Stimulated activated naive CD8-positive, alpha-beta T cell treated with anti-CD3 and anti-CD28 coated beads, Interleukin-15, amount 100 ng/mL, for 72 hours (primary cell): ENCODE results near the gene CDKAL1.
"Not testable (repeated sequence)": the region's sequence is repeated elsewhere in the genome, so short reads cannot be mapped to it uniquely, and the experiment has no call there.

Experiments used
- ATAC-seq: fragments of 150-1000 bp; cut with Tn5 transposase; 2 replicates; pipeline ENCODE4 v1.10.0; 2021; ENCODE audit warnings: mild to moderate bottlenecking, moderate library complexity
- DNase-seq, 2 donors: peaks; one replicate each; pipeline ENCODE4 v3.0.0; 2021 to 2022
- H3K27ac Mint-ChIP-seq, 2 donors: one replicate each; pipeline ENCODE4 v1.8.0; 2022; ENCODE audit warnings: mild to moderate bottlenecking in 2 of 2, mixed read lengths in 2 of 2, moderate library complexity in 2 of 2
- H3K27me3 Mint-ChIP-seq: one replicate; pipeline ENCODE4 v1.8.0; 2022; ENCODE audit warnings: mixed read lengths
- H3K4me1 Mint-ChIP-seq: one replicate; pipeline ENCODE4 v1.8.0; 2022; ENCODE audit warnings: mild to moderate bottlenecking, mixed read lengths
- H3K4me3 Mint-ChIP-seq, 2 donors: one replicate each; pipeline ENCODE4 v1.8.0; 2022; ENCODE audit warnings: mild to moderate bottlenecking in 2 of 2, mixed read lengths in 2 of 2, moderate library complexity in 1 of 2
- H3K9me3 Mint-ChIP-seq, 2 donors: one replicate each; pipeline ENCODE4 v1.8.0; 2022; ENCODE audit warnings: mixed read lengths in 2 of 2

CDKAL1 gene

GRCh38 chr6:20805021-20805420 is 270.8 kb downstream of the CDKAL1 start:
- no peak for ATAC-seq
- H3K27ac Mint-ChIP-seq: no peak overlapping the region
- DNase-seq: no peak
- H3K4me1 Mint-ChIP-seq: no peaks in the 10 kb centered on the region
- H3K4me3 Mint-ChIP-seq: no peak overlapping the region
- H3K27me3 Mint-ChIP-seq: no peaks in the 10 kb centered on the region
- H3K9me3 Mint-ChIP-seq: peaks cover 13 to 16% of the 10 kb centered on the region in 2 donors

DNA sequence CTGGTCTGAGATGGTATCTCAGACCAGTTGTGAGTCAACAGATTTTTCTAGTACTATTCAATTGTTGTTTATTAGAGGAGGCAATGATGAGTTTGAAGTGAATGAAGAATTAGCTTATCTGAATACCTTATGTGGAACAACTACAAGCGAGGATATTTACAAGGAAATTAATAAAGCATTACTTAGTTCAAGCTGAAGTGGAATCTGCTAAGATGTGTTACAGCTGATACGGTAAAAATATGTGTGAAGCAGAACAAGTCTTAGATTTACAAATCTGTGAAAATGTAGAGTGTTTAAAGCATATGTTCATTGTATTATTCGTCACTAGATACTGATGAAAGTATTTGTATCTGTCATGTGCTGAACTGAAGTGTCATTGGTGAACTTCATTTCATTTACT is 272.4 kb downstream of the CDKAL1 start:
- DNase-seq: no peak
- no peaks in the 10 kb centered on the region for H3K27me3 Mint-ChIP-seq
- peaks cover 5% of the 10 kb centered on the region for H3K4me1 Mint-ChIP-seq
- no peak overlapping the region for H3K27ac Mint-ChIP-seq
- no peak overlapping the region for H3K4me3 Mint-ChIP-seq
- H3K9me3 Mint-ChIP-seq: peaks cover 13 to 16% of the 10 kb centered on the region in 2 donors
- no peak for ATAC-seq

GRCh38 chr6:20808439-20808838 is 274.2 kb downstream of the CDKAL1 start:
- H3K4me3 Mint-ChIP-seq: no peak overlapping the region
- no peaks in the 10 kb centered on the region for H3K27me3 Mint-ChIP-seq
- H3K27ac Mint-ChIP-seq: no peak overlapping the region
- DNase-seq (no peak), ATAC-seq (no peak)
- peaks cover 5% of the 10 kb centered on the region for H3K4me1 Mint-ChIP-seq
- peaks cover 15 to 21% of the 10 kb centered on the region in 2 donors for H3K9me3 Mint-ChIP-seq

DNA sequence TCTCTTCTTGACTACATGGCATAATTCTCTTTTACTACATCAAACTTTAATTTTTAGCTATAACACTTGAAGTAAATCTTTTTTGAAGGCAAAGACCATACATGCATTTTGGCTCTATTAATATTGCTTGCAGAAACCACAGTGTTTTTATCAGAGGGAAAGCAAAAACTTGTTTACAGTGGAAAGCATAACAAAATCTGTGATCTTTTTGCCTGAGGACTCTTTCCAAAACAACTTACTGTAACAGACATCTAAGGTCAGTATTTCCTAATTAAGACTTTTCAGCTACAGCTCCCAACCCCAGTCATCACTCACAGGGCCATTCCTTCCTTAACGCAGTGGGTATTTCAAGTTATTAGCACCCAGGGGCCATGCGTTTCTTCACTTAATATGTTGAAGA is 274.7 kb downstream of the CDKAL1 start:
- no peak overlapping the region for H3K27ac Mint-ChIP-seq
- H3K4me1 Mint-ChIP-seq: peaks cover 5% of the 10 kb centered on the region
- H3K9me3 Mint-ChIP-seq: peaks cover 18 to 24% of the 10 kb centered on the region in 2 donors
- DNase-seq (no peak), ATAC-seq (no peak)
- no peak overlapping the region for H3K4me3 Mint-ChIP-seq
- H3K27me3 Mint-ChIP-seq: no peaks in the 10 kb centered on the region

GRCh38 chr6:20810727-20811108 is 276.5 kb downstream of the CDKAL1 start:
- H3K4me1 Mint-ChIP-seq: peaks cover 5% of the 10 kb centered on the region
- peak overlapping the region; percentile 3 to 35 for H3K27ac Mint-ChIP-seq
- H3K9me3 Mint-ChIP-seq: peaks cover 15 to 20% of the 10 kb centered on the region in 2 donors
- no peak overlapping the region for H3K4me3 Mint-ChIP-seq
- DNase-seq (no peak), ATAC-seq (no peak)
- H3K27me3 Mint-ChIP-seq: no peaks in the 10 kb centered on the region

DNA sequence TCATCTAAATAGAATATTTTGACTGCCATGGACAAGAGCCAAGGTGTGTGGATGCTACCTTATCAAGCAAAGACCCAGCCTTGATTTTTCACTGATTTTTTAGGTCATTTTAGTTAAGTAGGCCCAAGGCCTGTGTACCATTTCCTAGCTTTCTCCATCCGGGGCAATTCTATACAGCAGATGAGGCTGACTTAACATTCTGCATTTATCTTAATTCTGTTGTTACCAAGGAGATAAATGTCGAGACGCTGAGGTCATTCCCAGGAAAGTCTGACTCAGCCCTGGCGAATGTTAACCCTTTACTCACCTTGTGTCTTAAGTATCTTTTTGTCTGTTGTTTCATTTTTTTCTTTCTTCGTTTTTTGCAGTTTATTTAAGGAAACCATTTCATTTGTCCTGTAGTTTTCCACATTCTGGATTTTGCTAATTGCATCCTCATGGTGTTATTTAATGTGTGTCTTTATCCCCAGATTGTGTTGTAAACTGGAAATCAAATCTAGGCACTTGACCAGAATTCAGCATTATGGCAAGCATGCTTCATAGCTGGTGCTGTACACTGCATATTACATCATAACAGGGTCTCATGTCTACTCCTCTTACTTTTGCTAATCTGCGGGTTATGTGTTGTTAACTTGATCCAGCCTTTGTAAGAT is 277.0 kb downstream of the CDKAL1 start:
- no peaks in the 10 kb centered on the region for H3K27me3 Mint-ChIP-seq
- peaks cover 5% of the 10 kb centered on the region for H3K4me1 Mint-ChIP-seq
- no peak overlapping the region for H3K4me3 Mint-ChIP-seq
- H3K27ac Mint-ChIP-seq: peak overlapping the region in 1 of 2 donors; percentile 3
- ATAC-seq (no peak), DNase-seq (no peak)
- H3K9me3 Mint-ChIP-seq: peaks cover 10 to 15% of the 10 kb centered on the region in 2 donors

DNA sequence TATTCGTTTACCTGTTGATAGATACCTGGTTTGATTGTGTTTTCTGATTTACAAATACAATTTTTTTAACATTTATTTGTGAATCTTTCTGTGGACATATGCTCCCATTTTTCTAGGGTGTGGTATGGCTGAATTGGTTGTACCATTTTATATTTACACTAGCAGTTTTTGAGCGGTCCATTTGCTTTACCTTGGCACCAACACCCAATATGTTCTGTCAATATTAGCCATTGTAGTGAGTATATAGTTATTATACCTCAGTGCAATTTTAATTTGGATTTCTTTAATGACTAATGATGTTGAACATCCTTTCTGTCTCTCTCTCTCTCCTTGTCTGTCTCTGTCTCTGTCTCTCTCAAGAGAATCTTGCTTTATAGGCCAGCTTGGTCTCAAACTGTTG is 278.5 kb downstream of the CDKAL1 start:
- H3K4me3 Mint-ChIP-seq: no peak overlapping the region

DNA sequence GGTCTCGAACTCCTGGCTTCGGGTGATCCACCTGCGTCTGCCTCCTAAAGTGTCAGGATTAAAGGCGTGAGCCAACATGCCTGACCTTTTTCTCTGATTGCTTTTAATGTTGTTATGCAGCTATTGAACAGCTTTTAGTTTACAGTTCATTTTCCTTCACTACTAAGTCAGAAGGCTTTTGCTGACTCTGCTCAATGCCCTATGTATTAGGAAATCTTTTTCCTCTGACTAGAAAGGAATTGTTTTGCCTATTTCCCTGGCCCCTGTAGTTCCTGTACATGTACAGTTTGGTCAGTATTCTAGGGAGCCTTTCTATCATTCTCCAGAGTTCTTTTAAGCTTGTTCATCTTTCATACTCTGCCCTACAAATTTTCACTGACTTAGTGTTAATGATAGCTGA is 280.2 kb downstream of the CDKAL1 start:
- DNase-seq (no peak), ATAC-seq (no peak)
- Mint-ChIP-seq H3K9me3 (peaks cover 7 to 11% of the 10 kb centered on the region in 2 donors), H3K27ac (no peak overlapping the region), H3K4me1 (peaks cover 5% of the 10 kb centered on the region), H3K27me3 (no peaks in the 10 kb centered on the region), H3K4me3 (no peak overlapping the region)

More for the DNA sequence above, 278.5 kb downstream of the CDKAL1 start:
- DNase-seq (no peak), ATAC-seq (no peak)
- Mint-ChIP-seq H3K27me3 (no peaks in the 10 kb centered on the region), H3K4me1 (peaks cover 5% of the 10 kb centered on the region), H3K27ac (no peak overlapping the region), H3K9me3 (peaks cover 7 to 11% of the 10 kb centered on the region in 2 donors)

GRCh38 chr6:20816126-20816525 is 281.9 kb downstream of the CDKAL1 start:
- ATAC-seq: no peak
- no peaks in the 10 kb centered on the region for H3K4me1 Mint-ChIP-seq
- no peak overlapping the region for H3K4me3 Mint-ChIP-seq
- DNase-seq: no peak
- peaks cover 11 to 13% of the 10 kb centered on the region in 2 donors for H3K9me3 Mint-ChIP-seq
- H3K27me3 Mint-ChIP-seq: no peaks in the 10 kb centered on the region
- no peak overlapping the region for H3K27ac Mint-ChIP-seq

GRCh38 chr6:20817806-20818320 is 283.6 kb downstream of the CDKAL1 start:
- Mint-ChIP-seq H3K4me3 (no peak overlapping the region), H3K27ac (no peak overlapping the region), H3K27me3 (no peaks in the 10 kb centered on the region), H3K9me3 (peaks cover 9 to 13% of the 10 kb centered on the region in 2 donors), H3K4me1 (no peaks in the 10 kb centered on the region)
- DNase-seq (no peak), ATAC-seq (no peak)

- peaks cover 0 to 7% of the 10 kb centered on the region in 2 donors for H3K9me3 Mint-ChIP-seq
- H3K4me3 Mint-ChIP-seq: no peak overlapping the region
- DNase-seq (no peak), ATAC-seq (no peak)
- no peak overlapping the region for H3K27ac Mint-ChIP-seq
- no peaks in the 10 kb centered on the region for H3K4me1 Mint-ChIP-seq
- no peaks in the 10 kb centered on the region for H3K27me3 Mint-ChIP-seq
Measured at GRCh38 chr6:20819774-20820400, 285.6 kb downstream of the CDKAL1 start.

GRCh38 chr6:20826378-20826777 is 292.1 kb downstream of the CDKAL1 start:
- DNase-seq: no peak
- Mint-ChIP-seq H3K4me3 (no peak overlapping the region), H3K4me1 (peaks cover 6% of the 10 kb centered on the region), H3K9me3 (no peaks in the 10 kb centered on the region), H3K27ac (no peak overlapping the region), H3K27me3 (no peaks in the 10 kb centered on the region)
- ATAC-seq: no peak

- Mint-ChIP-seq H3K9me3 (no peaks in the 10 kb centered on the region), H3K27ac (peak overlapping the region in 1 of 2 donors; percentile 38)
- no peak for DNase-seq
Measured at GRCh38 chr6:20827798-20828197, 293.5 kb downstream of the CDKAL1 start.

GRCh38 chr6:20830576-20830975 is 296.3 kb downstream of the CDKAL1 start:
- ATAC-seq: no peak
- DNase-seq: no peak
- Mint-ChIP-seq H3K27me3 (no peaks in the 10 kb centered on the region), H3K4me3 (no peak overlapping the region), H3K9me3 (no peaks in the 10 kb centered on the region), H3K27ac (no peak overlapping the region), H3K4me1 (peaks cover 21% of the 10 kb centered on the region)

More at GRCh38 chr6:20827798-20828197, 293.5 kb downstream of the CDKAL1 start:
- Mint-ChIP-seq H3K4me1 (peaks cover 7% of the 10 kb centered on the region), H3K4me3 (no peak overlapping the region), H3K27me3 (no peaks in the 10 kb centered on the region)
- no peak for ATAC-seq

- not testable (repeated sequence) for H3K27me3 Mint-ChIP-seq, H3K9me3 Mint-ChIP-seq, H3K27ac Mint-ChIP-seq, DNase-seq, H3K4me3 Mint-ChIP-seq, ATAC-seq
- peaks cover 26% of the 10 kb centered on the region for H3K4me1 Mint-ChIP-seq
Measured at GRCh38 chr6:20831251-20831650, 297.0 kb downstream of the CDKAL1 start.

DNA sequence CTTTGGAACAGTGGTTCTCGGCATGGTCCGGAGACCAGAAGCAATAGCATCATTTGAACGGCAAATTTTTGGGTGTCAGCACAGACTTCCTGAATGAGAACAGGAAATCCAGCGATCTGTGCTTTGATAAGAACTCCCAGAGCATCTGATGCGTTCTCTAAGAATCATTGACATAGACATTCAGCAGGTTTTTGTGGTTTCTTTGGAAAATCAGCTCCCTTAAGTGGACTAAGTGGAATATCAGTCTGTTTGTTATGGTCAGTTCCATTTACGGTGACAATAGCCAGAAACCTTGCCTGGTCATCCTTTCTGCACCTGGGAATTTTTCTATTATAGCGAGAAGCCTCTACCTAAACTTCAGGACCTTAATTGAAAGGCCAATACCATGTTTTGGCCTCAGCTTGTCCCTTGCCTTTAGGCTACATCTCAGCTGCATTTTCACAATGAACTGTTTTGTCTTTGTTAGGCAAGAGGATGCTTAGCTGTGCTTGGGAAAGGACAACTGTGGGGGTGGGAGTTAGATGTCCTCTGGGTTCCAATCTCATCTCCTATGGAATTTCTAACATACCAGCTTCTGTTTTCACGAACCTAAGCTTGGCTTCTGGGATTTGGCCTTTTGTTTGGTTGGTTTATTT is 299.7 kb downstream of the CDKAL1 start:
- Mint-ChIP-seq H3K27ac (no peak overlapping the region), H3K27me3 (no peaks in the 10 kb centered on the region), H3K4me1 (peaks cover 27% of the 10 kb centered on the region), H3K9me3 (no peaks in the 10 kb centered on the region), H3K4me3 (no peak overlapping the region)
- DNase-seq (no peak), ATAC-seq (no peak)
